ENCODE measurements around the gene ATRNL1.

- TF ChIP-seq CTCF (IDR thresholded peaks at IDR 0.05) (no peak), POLR2A (IDR thresholded peaks at IDR 0.05) (no peak), EP300 (IDR thresholded peaks at IDR 0.05) (no peak)
These were observed 654.6 kb downstream of the ATRNL1 start for GRCh38 chr10:115747811-115748210.
